SU-DHL-6 (cell line): ENCODE measurements around the gene THNSL1.

ENCODE experiments used
- CTCF ChIP-seq: fragments of 200-600 bp; sonication (generic); IDR thresholded peaks from one replicate; pipeline ENCODE4 v1.5.1; 2017; ENCODE audit warnings: antibody characterized with exemption, mild to moderate bottlenecking, low read length, moderate library complexity; ENCODE audit not compliant: insufficient read depth, poor library complexity, severe bottlenecking
- EZH2phosphoT487 ChIP-seq: fragments of 200-600 bp; sonication (generic), shearing (Covaris generic); conservative IDR thresholded peaks from 2 replicates; pipeline ENCODE4 v1.6.1; 2018; ENCODE audit warnings: mild to moderate bottlenecking, antibody characterized with exemption, low read length, moderate library complexity, mixed read lengths

GRCh38 chr10:24979685-24980084 is 36.7 kb upstream of the THNSL1 start:
- TF ChIP-seq CTCF (no peak), EZH2phosphoT487 (no peak)
